SU-DHL-6 (cell line): Measurements from ENCODE around the gene GFRA4.

Experiments used
- H2AFZ ChIP-seq: fragments of 200-600 bp; sonication (generic); 2 replicates; pipeline ENCODE4 v1.6.1; 2014; ENCODE audit warnings: low read depth, mild to moderate bottlenecking, moderate library complexity, mixed read lengths, antibody characterized with exemption, low read length; ENCODE audit not compliant: severe bottlenecking
- H3F3A ChIP-seq: fragments of 200-600 bp; shearing (Covaris generic); 2 replicates; pipeline ENCODE4 v1.6.0; 2016; ENCODE audit warnings: antibody characterized with exemption, mild to moderate bottlenecking; ENCODE audit not compliant: insufficient read depth
- H3K27ac ChIP-seq: fragments of 200-600 bp; sonication (generic); 2 replicates; pipeline ENCODE4 v1.5.1; 2016; ENCODE audit warnings: low read depth, mild to moderate bottlenecking, low read length, moderate library complexity, mixed read lengths
- H3K27me3 ChIP-seq: fragments of 200-600 bp; sonication (generic), shearing (Covaris generic); 2 replicates; pipeline ENCODE4 v1.6.0; 2014; ENCODE audit warnings: mild to moderate bottlenecking, low read length
- H3K36me3 ChIP-seq: fragments of 200-600 bp; sonication (generic); 2 replicates; pipeline ENCODE4 v1.6.1; 2014; ENCODE audit warnings: mild to moderate bottlenecking, low read length, mixed read lengths
- H3K4me2 ChIP-seq: fragments of 300-600, 200-600 bp; shearing (Covaris generic), sonication (generic); 2 replicates; pipeline ENCODE4 v1.6.0; 2014; ENCODE audit warnings: low read length, low read depth, mild to moderate bottlenecking; ENCODE audit not compliant: poor library complexity, severe bottlenecking
- H3K4me3 ChIP-seq: fragments of 200-600 bp; sonication (generic); 2 replicates; pipeline ENCODE4 v1.5.1; 2014; ENCODE audit warnings: antibody characterized with exemption, low read length, mild to moderate bottlenecking, mixed read lengths; ENCODE audit not compliant: insufficient read depth, poor library complexity, severe bottlenecking
- H3K79me2 ChIP-seq: fragments of 200-600 bp; sonication (generic); 2 replicates; pipeline ENCODE4 v1.6.1; 2014; ENCODE audit warnings: mild to moderate bottlenecking, low read length, moderate library complexity; ENCODE audit not compliant: insufficient read depth
- H3K9ac ChIP-seq: fragments of 200-600 bp; sonication (generic); 2 replicates; pipeline ENCODE4 v1.7.0; 2014; ENCODE audit warnings: mild to moderate bottlenecking, low read length
- H3K9me2 ChIP-seq: fragments of 200-600 bp; sonication (generic); replicated peaks from 2 replicates; pipeline ENCODE4 v1.6.1; 2014; ENCODE audit warnings: low read length; ENCODE audit not compliant: insufficient read depth
- H3K9me3 ChIP-seq: fragments of 200-600 bp; sonication (generic); 2 replicates; pipeline ENCODE4 v1.6.1; 2014; ENCODE audit warnings: low read length, mixed read lengths; ENCODE audit not compliant: insufficient read depth
- H4K20me1 ChIP-seq: fragments of 200-600 bp; sonication (generic); 2 replicates; pipeline ENCODE4 v1.6.1; 2014; ENCODE audit warnings: low read depth, mild to moderate bottlenecking, antibody characterized with exemption, low read length, moderate library complexity, mixed read lengths
- CTCF ChIP-seq: fragments of 200-600 bp; sonication (generic); IDR thresholded peaks from one replicate; pipeline ENCODE4 v1.5.1; 2017; ENCODE audit warnings: antibody characterized with exemption, mild to moderate bottlenecking, low read length, moderate library complexity; ENCODE audit not compliant: insufficient read depth, poor library complexity, severe bottlenecking
- EZH2phosphoT487 ChIP-seq: fragments of 200-600 bp; sonication (generic), shearing (Covaris generic); conservative IDR thresholded peaks from 2 replicates; pipeline ENCODE4 v1.6.1; 2018; ENCODE audit warnings: mild to moderate bottlenecking, antibody characterized with exemption, low read length, moderate library complexity, mixed read lengths

GFRA4 gene

GRCh38 chr20:3654326-3655130 lies 8.7 kb downstream of the GFRA4 start:
- Histone ChIP-seq H3K27me3 (no peaks in the 10 kb centered on the region), H4K20me1 (no peaks in the 10 kb centered on the region), H3K4me2 (no peak overlapping the region), H3K9ac (no peak overlapping the region), H2AFZ (no peak overlapping the region), H3K27ac (no peak overlapping the region), H3K9me2 (no peaks in the 10 kb centered on the region), H3K36me3 (no peaks in the 10 kb centered on the region), H3K79me2 (no peaks in the 10 kb centered on the region), H3K4me3 (no peak overlapping the region), H3F3A (no peaks in the 10 kb centered on the region), H3K9me3 (no peaks in the 10 kb centered on the region)
- TF ChIP-seq EZH2phosphoT487 (no peak), CTCF (no peak)

DNA sequence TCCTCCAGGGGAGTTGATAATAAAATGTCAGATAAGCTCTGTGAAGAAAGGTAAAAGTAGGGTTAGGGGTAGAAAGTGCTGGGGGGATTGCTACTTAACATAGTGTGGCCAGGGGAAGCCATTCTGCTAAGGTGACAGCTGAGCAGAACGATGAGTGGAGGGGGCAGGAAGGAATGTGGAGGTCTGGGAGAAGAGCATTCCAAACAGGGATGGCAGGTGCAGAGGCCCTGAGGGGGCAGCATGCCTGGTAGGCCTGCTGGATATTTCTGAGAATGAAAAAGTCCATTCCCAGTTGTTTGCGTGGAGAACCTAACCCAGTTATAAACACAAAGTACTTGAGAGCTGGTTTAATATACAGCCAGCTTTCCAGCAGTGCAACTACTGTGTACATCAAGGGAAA lies 9.3 kb downstream of the GFRA4 start:
- no peak for TF ChIP-seq CTCF
- Histone ChIP-seq H3K36me3 (no peaks in the 10 kb centered on the region), H3K9me2 (no peaks in the 10 kb centered on the region), H3K9me3 (no peaks in the 10 kb centered on the region), H2AFZ (no peak overlapping the region), H3F3A (no peaks in the 10 kb centered on the region), H3K4me3 (no peak overlapping the region), H3K79me2 (no peaks in the 10 kb centered on the region), H3K9ac (no peak overlapping the region), H3K27ac (no peak overlapping the region), H3K4me2 (no peak overlapping the region), H4K20me1 (no peaks in the 10 kb centered on the region), H3K27me3 (no peaks in the 10 kb centered on the region)

- Histone ChIP-seq H3K27me3 (no peaks in the 10 kb centered on the region), H3K4me3 (no peak overlapping the region), H3K4me2 (no peak overlapping the region), H3K9me2 (no peaks in the 10 kb centered on the region), H3F3A (no peaks in the 10 kb centered on the region), H4K20me1 (no peaks in the 10 kb centered on the region), H2AFZ (no peak overlapping the region), H3K79me2 (no peaks in the 10 kb centered on the region), H3K9me3 (no peaks in the 10 kb centered on the region), H3K36me3 (no peaks in the 10 kb centered on the region), H3K9ac (no peak overlapping the region), H3K27ac (no peak overlapping the region)
- no peak for TF ChIP-seq CTCF
- no peak for TF ChIP-seq EZH2phosphoT487
These were observed 10.3 kb downstream of the GFRA4 start for GRCh38 chr20:3652676-3653596.
